H1 (cell line): ENCODE data around the gene DGKK. TPM values are rescaled to one million over a fixed set of nuclear protein-coding genes. Genes with fewer than 3 reads are reported as not detected.

ENCODE experiments used
- CTCF ChIA-PET: fragments of 300-600 bp; sonication (Branson Sonifier 250); formaldehyde crosslinking; loops from one replicate; lab custom pipeline; 2021; ENCODE audit not compliant: partially characterized antibody; lab: Charles Lee
- POLR2A ChIA-PET: fragments of 300-600 bp; sonication (Branson Sonifier 250); formaldehyde crosslinking; loops from one replicate; lab custom pipeline; 2021; ENCODE audit warnings: inconsistent platforms; ENCODE audit not compliant: partially characterized antibody; lab: Charles Lee
- DNase-seq, 2 experiments: peaks; one replicate each; pipeline versions ENCODE4 v3.0.0 to v3.0.0-alpha.2; 2010 to 2022; ENCODE audit warnings: low spot score in 2 of 2, low read depth in 1 of 2, mixed read lengths in 1 of 2
- FAIRE-seq: peaks from 2 replicates; lab custom pipeline; 2011; peaks lifted over from hg19 to GRCh38; lab: Jason Lieb, UNC
- H2AFZ ChIP-seq: 2 replicates; pipeline ENCODE4 v1.8.1; 2012; ENCODE audit warnings: low read length, inconsistent platforms
- H2AK5ac ChIP-seq: 2 replicates; pipeline ENCODE4 v1.6.1; 2013; ENCODE audit warnings: low read depth, low read length
- H2BK120ac ChIP-seq: replicated peaks from 2 replicates; pipeline ENCODE3; 2013; ENCODE audit warnings: low read depth, low read length, inconsistent platforms
- H2BK12ac ChIP-seq: 2 replicates; pipeline ENCODE4 v1.6.1; 2013; ENCODE audit warnings: low read depth, low read length
- H2BK15ac ChIP-seq: 2 replicates; pipeline ENCODE4 v1.6.1; 2013; ENCODE audit warnings: low read length
- H2BK20ac ChIP-seq: 2 replicates; pipeline ENCODE4 v1.6.1; 2013; ENCODE audit warnings: low read length
- H2BK5ac ChIP-seq: 2 replicates; pipeline ENCODE4 v1.6.1; 2013; ENCODE audit warnings: low read depth, low read length
- H3K14ac ChIP-seq: 2 replicates; pipeline ENCODE4 v1.6.1; 2013; ENCODE audit warnings: inconsistent platforms; ENCODE audit not compliant: insufficient read length
- H3K18ac ChIP-seq: 2 replicates; pipeline ENCODE4 v1.6.1; 2013; ENCODE audit warnings: low read length; ENCODE audit errors: extremely low read depth
- H3K23ac ChIP-seq: 2 replicates; pipeline ENCODE4 v1.6.1; 2013; ENCODE audit warnings: inconsistent platforms; ENCODE audit not compliant: insufficient read length
- H3K23me2 ChIP-seq: 2 replicates; pipeline ENCODE4 v1.6.1; 2013; ENCODE audit warnings: low read depth, low read length
- H3K27ac ChIP-seq: 2 replicates; pipeline ENCODE4 v1.6.1; 2011; ENCODE audit warnings: low read depth, low read length, inconsistent platforms
- H3K27me3 ChIP-seq, 4 experiments: replicated peaks in 1 of 4; 1 replicate in 1 of 4; 2 replicates in 3 of 4; pipeline versions ENCODE4 v1.6.1 to v1.8.1; 2011 to 2013; ENCODE audit warnings: low read length in 3 of 4, mild to moderate bottlenecking in 3 of 4, inconsistent platforms in 2 of 4, mixed read lengths in 2 of 4, moderate library complexity in 1 of 4; ENCODE audit not compliant: control insufficient read depth in 3 of 4, insufficient read depth in 3 of 4; ENCODE audit errors: extremely low read depth in 1 of 4
- H3K36me3 ChIP-seq, 4 experiments: 2 replicates each; pipeline versions ENCODE4 v1.6.1 to v1.8.1; 2011 to 2013; ENCODE audit warnings: mild to moderate bottlenecking in 4 of 4, low read length in 3 of 4, moderate library complexity in 2 of 4, control low read depth in 1 of 4, inconsistent platforms in 1 of 4; ENCODE audit not compliant: insufficient read depth in 4 of 4, control insufficient read depth in 2 of 4
- H3K4ac ChIP-seq: replicated peaks from 2 replicates; pipeline ENCODE3; 2013; ENCODE audit warnings: low read length, low read depth, mixed read lengths, inconsistent platforms; ENCODE audit not compliant: insufficient read length
- H3K4me1 ChIP-seq, 4 experiments: replicated peaks in 1 of 4; 1 replicate in 1 of 4; 2 replicates in 3 of 4; pipeline versions ENCODE4 v1.6.1 to v1.8.1; 2011 to 2013; ENCODE audit warnings: low read length in 3 of 4, inconsistent platforms in 2 of 4, mixed read lengths in 1 of 4; ENCODE audit not compliant: insufficient read depth in 4 of 4, control insufficient read depth in 3 of 4
- H3K4me2 ChIP-seq, 2 experiments: 2 replicates each; pipeline versions ENCODE4 v1.6.1 to v1.8.1; 2011 to 2013; ENCODE audit warnings: low read depth in 2 of 2, low read length in 2 of 2, control low read depth in 1 of 2, inconsistent platforms in 1 of 2, mild to moderate bottlenecking in 1 of 2; ENCODE audit not compliant: insufficient read depth in 1 of 2
- H3K4me3 ChIP-seq, 4 experiments: fragments of 200-600, 300-600 bp in 1 of 4; sonication (generic), shearing (Covaris generic), sonication (Bioruptor Twin) in 1 of 4; 2 replicates each; pipeline versions ENCODE4 v1.5.1 to v1.8.1; 2011 to 2016; ENCODE audit warnings: low read length in 4 of 4, low read depth in 3 of 4, control low read depth in 2 of 4, inconsistent platforms in 2 of 4, mild to moderate bottlenecking in 2 of 4, mixed read lengths in 1 of 4, moderate library complexity in 1 of 4; ENCODE audit not compliant: insufficient read depth in 2 of 4; ENCODE audit errors: extremely low read depth in 1 of 4
- H3K56ac ChIP-seq: replicated peaks from 2 replicates; pipeline ENCODE3; 2013; ENCODE audit warnings: low read depth, mild to moderate bottlenecking, mixed read lengths, low read length, inconsistent platforms; ENCODE audit not compliant: insufficient read length
- H3K79me1 ChIP-seq: 2 replicates; pipeline ENCODE4 v1.6.1; 2013; ENCODE audit warnings: low read depth, low read length, control low read depth
- H3K79me2 ChIP-seq, 2 experiments: 2 replicates each; pipeline versions ENCODE4 v1.6.1 to v1.8.1; 2012 to 2013; ENCODE audit warnings: low read length in 2 of 2, mild to moderate bottlenecking in 2 of 2, inconsistent platforms in 1 of 2; ENCODE audit not compliant: insufficient read depth in 2 of 2, control insufficient read depth in 1 of 2
- H3K9ac ChIP-seq, 4 experiments: replicated peaks in 1 of 4; 1 replicate in 1 of 4; 2 replicates in 3 of 4; pipeline versions ENCODE4 v1.6.1 to v1.8.1; 2011 to 2013; ENCODE audit warnings: low read depth in 3 of 4, low read length in 3 of 4, control low read depth in 2 of 4, mild to moderate bottlenecking in 2 of 4, moderate library complexity in 2 of 4, inconsistent platforms in 1 of 4; ENCODE audit errors: extremely low read depth in 1 of 4
- H3K9me3 ChIP-seq, 2 experiments: 2 replicates each; pipeline versions ENCODE4 v1.6.1 to v1.8.1; 2012 to 2013; ENCODE audit warnings: mild to moderate bottlenecking in 2 of 2, moderate library complexity in 2 of 2, control low read depth in 1 of 2, inconsistent platforms in 1 of 2, low read depth in 1 of 2, low read length in 1 of 2, mixed read lengths in 1 of 2; ENCODE audit not compliant: insufficient read depth in 2 of 2
- H4K20me1 ChIP-seq, 2 experiments: replicated peaks in 1 of 2; 2 replicates each; pipeline versions ENCODE3 to v1.8.1; 2011 to 2013; ENCODE audit warnings: inconsistent platforms in 2 of 2, low read length in 2 of 2, mild to moderate bottlenecking in 1 of 2; ENCODE audit not compliant: insufficient read depth in 2 of 2, control insufficient read depth in 1 of 2
- H4K5ac ChIP-seq: 2 replicates; pipeline ENCODE4 v1.6.1; 2013; ENCODE audit warnings: low read length, low read depth, mixed read lengths, inconsistent platforms; ENCODE audit not compliant: insufficient read length
- H4K8ac ChIP-seq: 2 replicates; pipeline ENCODE4 v1.8.0; 2013; ENCODE audit warnings: mild to moderate bottlenecking, moderate library complexity, low read length, inconsistent platforms; ENCODE audit not compliant: insufficient read depth; ENCODE audit errors: extremely low read depth
- H4K91ac ChIP-seq: replicated peaks from 2 replicates; pipeline ENCODE3; 2013; ENCODE audit warnings: low read length, mixed read lengths, inconsistent platforms; ENCODE audit not compliant: insufficient read length
- KDM5A ChIP-seq: fragments of 200-600 bp; IDR thresholded peaks from 2 replicates; pipeline ENCODE4 v1.7.1; 2012; ENCODE audit warnings: mild to moderate bottlenecking, low read length, inconsistent platforms, mixed read lengths
- RXRA ChIP-seq: IDR thresholded peaks from 2 replicates; pipeline ENCODE4 v1.6.1; 2011; ENCODE audit warnings: low read depth, mild to moderate bottlenecking, low read length, moderate library complexity; ENCODE audit not compliant: insufficient read depth
- WGBS, 2 experiments: shearing (Covaris generic) in 1 of 2; methylation state at CpG; one replicate each; pipeline versions ENCODE4 v1.1.6 to v1.1.7; 2013 to 2015; ENCODE audit warnings: low lambda C conversion rate in 2 of 2, mixed read lengths in 2 of 2, inconsistent platforms in 1 of 2, low coverage in 1 of 2, missing lambda C conversion rate in 1 of 2; ENCODE audit not compliant: insufficient replicate concordance in 2 of 2, insufficient coverage in 1 of 2, insufficient read length in 1 of 2; ENCODE audit errors: extremely low coverage in 1 of 2, missing lambda C conversion rate in 1 of 2; 5-methylcytosine and 5-hydroxymethylcytosine counted together
- polyA plus RNA-seq, 7 experiments: library from polyadenylated mRNA; depleted of rRNA in 3 of 7; stranded (reverse) in 5 of 7; unstranded in 2 of 7; fragments of >200 nt in 5 of 7; fragments of 200-250 nt in 2 of 7; gene quantifications; 1 replicate in 5 of 7; 2 replicates in 1 of 7; 4 replicates in 1 of 7; pipeline versions ENCODE4 v1.2.1 to v1.2.3, GENCODE V29; 2011 to 2013; ENCODE audit warnings: missing spikeins in 2 of 7, mixed read lengths in 2 of 7
- total RNA-seq: library from RNA; stranded (reverse); fragmentation: NEBNext Ultra II Directional; extraction: Animal tissue kit (Norgen Biotek cat#: 25700); gene quantifications from 2 replicates; pipeline ENCODE4 v1.2.1, GENCODE V29; 2021
- TF ChIP-seq, protein P1 (sequence below), 3 experiments: IDR thresholded peaks; 1 replicate in 2 of 3; 2 replicates in 1 of 3; pipeline versions ENCODE4 v1.5.1 to v1.6.1; 2011; ENCODE audit warnings: low read length in 3 of 3, mild to moderate bottlenecking in 3 of 3, inconsistent platforms in 2 of 3, low read depth in 1 of 3, moderate library complexity in 1 of 3; ENCODE audit not compliant: insufficient read depth in 1 of 3; ENCODE audit errors: control extremely low read depth in 1 of 3

Gene DGKK
- total and polyA plus RNA-seq, 2 of the 8 experiments (the other 6 are each of a cell fraction or from before 2014, with no cell fraction given) = 4.9 to 19.2 TPM

DNA sequence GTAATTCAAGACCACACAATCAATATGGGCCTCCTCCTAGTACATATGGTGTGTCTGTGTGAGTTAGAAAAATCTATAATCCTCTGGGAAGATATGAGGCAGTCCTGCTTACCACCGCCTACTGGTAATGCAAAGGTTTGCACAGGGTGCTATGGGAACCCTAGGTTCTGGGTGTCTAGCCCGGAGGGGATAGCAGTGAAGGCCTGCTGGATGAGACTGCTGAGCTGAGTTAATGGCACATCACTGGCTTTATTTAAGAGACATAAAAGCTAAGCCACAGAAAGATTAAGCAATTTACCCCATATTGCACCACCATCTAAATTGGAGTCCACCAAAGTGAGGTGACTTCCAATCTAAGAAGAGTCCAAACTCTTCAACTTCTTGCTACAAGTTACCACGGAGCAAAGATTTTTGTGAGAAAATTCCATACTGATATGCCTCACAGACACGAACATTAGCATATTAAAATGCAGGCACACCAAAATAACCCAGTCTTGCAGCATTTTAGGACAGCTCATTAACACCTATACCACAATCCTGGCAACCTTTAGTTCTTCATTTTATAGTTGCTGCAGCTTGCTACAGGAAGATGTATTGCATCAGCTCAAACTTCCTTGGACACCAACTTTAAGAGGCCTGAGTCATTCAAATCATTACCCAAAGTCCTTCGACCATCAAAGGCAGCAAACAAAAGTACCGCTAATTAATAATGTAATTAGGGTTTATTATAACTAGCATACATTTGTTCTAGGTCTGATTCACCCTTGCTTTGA, 13.7 kb downstream of the DGKK start:
- Histone ChIP-seq H2BK5ac (no peak overlapping the region), H2BK12ac (no peak overlapping the region), H3K23ac (no peak overlapping the region), H4K20me1 (no peaks in the 10 kb centered on the region), H3K9me3 (no peaks in the 10 kb centered on the region), H2BK15ac (no peak overlapping the region), H3K4me1 (peaks cover 0 to 15% (median 2%) of the 10 kb centered on the region in 4 experiments; a peak in 2 of 7 replicates), H4K91ac (no peak overlapping the region), H3K18ac (peak overlapping the region; percentile 60), H3K27me3 (no peaks in the 10 kb centered on the region), H3K4ac (no peak overlapping the region), H3K36me3 (no peaks in the 10 kb centered on the region), H3K23me2 (no peaks in the 10 kb centered on the region), H3K9ac (no peak overlapping the region), H3K4me2 (no peak overlapping the region), H4K5ac (no peak overlapping the region), H2BK120ac (no peak overlapping the region), H3K14ac (no peak overlapping the region), H3K56ac (no peak overlapping the region), H4K8ac (no peak overlapping the region), H3K4me3 (no peak overlapping the region), H2BK20ac (no peak overlapping the region), H3K79me1 (no peaks in the 10 kb centered on the region), H2AK5ac (no peak overlapping the region), H3K27ac (no peak overlapping the region), H3K79me2 (no peaks in the 10 kb centered on the region), H2AFZ (no peak overlapping the region)
- TF ChIP-seq, protein P1, sequence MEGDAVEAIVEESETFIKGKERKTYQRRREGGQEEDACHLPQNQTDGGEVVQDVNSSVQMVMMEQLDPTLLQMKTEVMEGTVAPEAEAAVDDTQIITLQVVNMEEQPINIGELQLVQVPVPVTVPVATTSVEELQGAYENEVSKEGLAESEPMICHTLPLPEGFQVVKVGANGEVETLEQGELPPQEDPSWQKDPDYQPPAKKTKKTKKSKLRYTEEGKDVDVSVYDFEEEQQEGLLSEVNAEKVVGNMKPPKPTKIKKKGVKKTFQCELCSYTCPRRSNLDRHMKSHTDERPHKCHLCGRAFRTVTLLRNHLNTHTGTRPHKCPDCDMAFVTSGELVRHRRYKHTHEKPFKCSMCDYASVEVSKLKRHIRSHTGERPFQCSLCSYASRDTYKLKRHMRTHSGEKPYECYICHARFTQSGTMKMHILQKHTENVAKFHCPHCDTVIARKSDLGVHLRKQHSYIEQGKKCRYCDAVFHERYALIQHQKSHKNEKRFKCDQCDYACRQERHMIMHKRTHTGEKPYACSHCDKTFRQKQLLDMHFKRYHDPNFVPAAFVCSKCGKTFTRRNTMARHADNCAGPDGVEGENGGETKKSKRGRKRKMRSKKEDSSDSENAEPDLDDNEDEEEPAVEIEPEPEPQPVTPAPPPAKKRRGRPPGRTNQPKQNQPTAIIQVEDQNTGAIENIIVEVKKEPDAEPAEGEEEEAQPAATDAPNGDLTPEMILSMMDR (IDR thresholded peaks at IDR 0.05; ENCODE audit: control extremely low read depth in 1 of 3, insufficient read depth in 1 of 3, low read depth in 1 of 3, low read length in 3 of 3) = peak in 1 of 3 experiments; percentile 15; a peak in 2 of 4 replicates
- no peak for TF ChIP-seq RXRA
- no peak for TF ChIP-seq KDM5A
- FAIRE-seq (peak; percentile 71), DNase-seq (no peak)
- WGBS, 2 experiments = 81% methylated on average over 6 of the region's 6 CpGs; no CpG with 5 or more reads in 1 of the 2 experiments
- POLR2A ChIA-PET = interaction anchor here (1.3 kb wide), 1 partner anchor 1877 kb away, joined by 3 read pairs; no protein-coding TSS in a partner anchor
- CTCF ChIA-PET = interaction anchor here (1.1 to 2.7 kb wide), 2 partner anchors 8 to 19 kb away, joined by 6 to 16 read pairs; no protein-coding TSS in a partner anchor
